Ascending aorta (tissue), 2 donors: ENCODE measurements around the gene PLIN3. TPM values are rescaled to one million over a fixed set of nuclear protein-coding genes. Genes with fewer than 3 reads are reported as not detected.

Source experiments
- DNase-seq, 2 donors: peaks; one replicate each; pipeline ENCODE4 v3.0.0-alpha.2; 2019; ENCODE audit warnings: low spot score in 2 of 2
- H3K27ac ChIP-seq, 2 donors: fragments of 200-600 bp; sonication (generic); one replicate each; pipeline ENCODE4 v1.5.1; 2016 to 2017; ENCODE audit warnings: mild to moderate bottlenecking in 1 of 2
- H3K27me3 ChIP-seq: fragments of 200-600 bp; sonication (generic); one replicate; pipeline ENCODE4 v1.5.1; 2017
- H3K36me3 ChIP-seq, 2 donors: fragments of 200-600 bp; sonication (generic); one replicate each; pipeline ENCODE4 v1.5.1; 2016
- H3K4me1 ChIP-seq, 2 donors: fragments of 200-600 bp; sonication (generic); one replicate each; pipeline ENCODE4 v1.5.1; 2016 to 2017; ENCODE audit warnings: mild to moderate bottlenecking in 1 of 2
- H3K4me3 ChIP-seq, 2 donors: fragments of 200-600 bp; sonication (generic); one replicate each; pipeline ENCODE4 v1.5.1; 2016 to 2017; ENCODE audit warnings: mild to moderate bottlenecking in 1 of 2
- H3K9me3 ChIP-seq, 2 donors: fragments of 200-600 bp; sonication (generic); one replicate each; pipeline ENCODE4 v1.5.1; 2016
- intact Hi-C: fragments of 100-400 bp; cut with DNase I; formaldehyde crosslinking; loops from one replicate; pipeline ENCODE4 v1.15.1; 2023
- total RNA-seq: library from RNA; depleted of rRNA; stranded (reverse); fragments of >200 nt; gene quantifications from one replicate; pipeline ENCODE4 v1.1.0, GENCODE V29; 2016
- TF ChIP-seq, protein P1 (sequence below), 3 experiments: fragments of 200-600 bp in 2 of 3; fragments of 450-650 bp in 1 of 3; sonication (generic) in 2 of 3; IDR thresholded peaks; one replicate each; pipeline ENCODE4 v1.5.1; 2016 to 2019; ENCODE audit warnings: antibody characterized with exemption in 3 of 3, mild to moderate bottlenecking in 1 of 3, moderate library complexity in 1 of 3

PLIN3 gene, protein sequence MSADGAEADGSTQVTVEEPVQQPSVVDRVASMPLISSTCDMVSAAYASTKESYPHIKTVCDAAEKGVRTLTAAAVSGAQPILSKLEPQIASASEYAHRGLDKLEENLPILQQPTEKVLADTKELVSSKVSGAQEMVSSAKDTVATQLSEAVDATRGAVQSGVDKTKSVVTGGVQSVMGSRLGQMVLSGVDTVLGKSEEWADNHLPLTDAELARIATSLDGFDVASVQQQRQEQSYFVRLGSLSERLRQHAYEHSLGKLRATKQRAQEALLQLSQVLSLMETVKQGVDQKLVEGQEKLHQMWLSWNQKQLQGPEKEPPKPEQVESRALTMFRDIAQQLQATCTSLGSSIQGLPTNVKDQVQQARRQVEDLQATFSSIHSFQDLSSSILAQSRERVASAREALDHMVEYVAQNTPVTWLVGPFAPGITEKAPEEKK
- total RNA-seq = 84.3 TPM

DNA sequence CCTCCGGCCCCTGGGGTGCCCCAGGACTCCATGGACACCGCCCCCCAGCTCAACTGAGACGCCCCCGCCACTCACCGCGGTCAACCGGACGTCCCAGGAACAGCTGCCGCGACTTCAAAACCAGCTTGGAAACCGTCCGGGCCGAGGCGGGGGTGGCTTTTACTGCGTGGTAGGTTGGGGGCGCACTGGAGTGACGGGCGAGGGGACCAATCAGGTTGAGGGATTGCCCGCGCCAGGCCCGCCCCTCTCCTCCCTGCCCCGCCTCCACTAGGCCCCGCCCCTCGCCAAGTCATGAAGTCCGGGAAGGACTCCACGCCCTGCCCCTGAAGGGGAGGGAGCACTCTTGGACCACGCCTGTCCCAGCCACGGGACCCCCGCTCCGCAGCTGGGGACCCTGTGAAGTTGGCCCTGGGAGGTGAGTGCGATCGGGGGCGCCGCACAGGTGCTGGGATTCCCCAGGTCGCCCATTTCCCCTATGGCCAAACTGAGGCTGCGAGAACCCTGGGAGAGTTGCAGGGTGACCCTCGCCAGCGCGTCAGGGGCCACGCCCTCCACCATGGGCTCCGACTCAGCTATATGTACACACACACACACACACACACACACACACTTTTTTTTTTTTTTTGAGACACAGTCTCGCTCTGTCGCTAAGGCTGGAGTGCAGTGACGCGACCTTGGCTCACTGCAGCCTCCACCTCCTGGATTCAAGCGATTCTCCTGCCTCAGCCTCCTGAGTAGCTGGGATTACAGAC lies at the start of gene PLIN3:
TSS of gene PLIN3 (minus strand) at position 134 of the 752 bp plus-strand sequence. CDS start 6,273 bp downstream, outside the sequence.
- no peaks in the 10 kb centered on the region for H3K9me3 ChIP-seq
- peaks cover 5 to 17% of the 10 kb centered on the region in 2 donors for H3K4me1 ChIP-seq
- H3K4me3 ChIP-seq = peak within 1 kb of the TSS; percentile 71 to 83
- intact Hi-C loops = loop anchor here (1.0 to 5.0 kb wide), 5 partner anchors 43 to 145 kb away; partner anchors contain the start of genes DPP9 and KDM4B
- TF ChIP-seq, protein P1, sequence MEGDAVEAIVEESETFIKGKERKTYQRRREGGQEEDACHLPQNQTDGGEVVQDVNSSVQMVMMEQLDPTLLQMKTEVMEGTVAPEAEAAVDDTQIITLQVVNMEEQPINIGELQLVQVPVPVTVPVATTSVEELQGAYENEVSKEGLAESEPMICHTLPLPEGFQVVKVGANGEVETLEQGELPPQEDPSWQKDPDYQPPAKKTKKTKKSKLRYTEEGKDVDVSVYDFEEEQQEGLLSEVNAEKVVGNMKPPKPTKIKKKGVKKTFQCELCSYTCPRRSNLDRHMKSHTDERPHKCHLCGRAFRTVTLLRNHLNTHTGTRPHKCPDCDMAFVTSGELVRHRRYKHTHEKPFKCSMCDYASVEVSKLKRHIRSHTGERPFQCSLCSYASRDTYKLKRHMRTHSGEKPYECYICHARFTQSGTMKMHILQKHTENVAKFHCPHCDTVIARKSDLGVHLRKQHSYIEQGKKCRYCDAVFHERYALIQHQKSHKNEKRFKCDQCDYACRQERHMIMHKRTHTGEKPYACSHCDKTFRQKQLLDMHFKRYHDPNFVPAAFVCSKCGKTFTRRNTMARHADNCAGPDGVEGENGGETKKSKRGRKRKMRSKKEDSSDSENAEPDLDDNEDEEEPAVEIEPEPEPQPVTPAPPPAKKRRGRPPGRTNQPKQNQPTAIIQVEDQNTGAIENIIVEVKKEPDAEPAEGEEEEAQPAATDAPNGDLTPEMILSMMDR (IDR thresholded peaks at IDR 0.05) = no peak
- H3K27ac ChIP-seq = peak within 1 kb of the TSS; percentile 68 to 81
- no peaks in the 10 kb centered on the region for H3K27me3 ChIP-seq
- DNase-seq = peak; percentile 89 to 98
- H3K36me3 ChIP-seq = no peaks in the 10 kb centered on the region

DNA sequence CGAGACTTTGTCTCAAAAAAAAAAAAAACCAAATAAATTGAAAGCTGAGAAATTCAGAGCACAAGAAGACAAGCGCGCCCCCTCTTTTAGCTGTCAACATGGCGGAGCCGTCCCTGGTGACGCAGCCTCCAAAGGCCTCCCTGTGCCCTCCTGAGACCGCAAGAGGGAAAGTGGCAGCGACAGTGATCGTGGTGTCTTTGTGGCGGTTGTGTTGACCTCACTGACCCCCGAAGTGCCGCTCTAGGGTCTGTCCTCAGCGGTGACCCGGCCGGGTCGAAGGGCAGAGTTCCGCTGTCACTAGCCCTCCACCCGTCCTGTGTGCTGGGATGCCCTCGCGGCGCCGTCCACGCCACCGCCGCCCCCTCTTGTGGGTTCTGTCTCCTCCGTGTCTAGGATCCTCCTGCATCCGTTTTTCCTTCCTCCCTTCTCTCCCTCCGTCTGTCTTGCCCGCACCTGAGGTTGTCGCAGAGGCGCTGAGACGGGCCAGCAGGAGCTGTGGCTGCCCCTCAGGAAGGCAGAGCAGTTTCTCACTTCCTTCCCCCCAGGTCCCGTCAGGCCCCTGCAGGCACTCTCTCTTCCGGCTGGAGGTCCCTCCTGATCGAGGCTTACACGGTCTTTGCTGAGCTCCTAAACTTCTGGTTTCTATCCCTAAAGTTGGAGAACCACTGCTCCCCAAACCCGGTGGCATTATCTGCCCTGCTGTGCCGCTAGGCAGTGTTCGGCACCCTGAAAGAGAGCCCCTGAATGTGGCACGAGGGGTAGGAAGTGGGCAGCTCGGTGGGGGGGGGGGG lies 49.0 kb upstream of the PLIN3 start:
- no peaks in the 10 kb centered on the region for H3K36me3 ChIP-seq
- TF ChIP-seq, protein P1 (IDR thresholded peaks at IDR 0.05) = no peak
- peaks cover 2% of the 10 kb centered on the region in 2 donors for H3K4me1 ChIP-seq
- no peaks in the 10 kb centered on the region for H3K9me3 ChIP-seq
- no peaks in the 10 kb centered on the region for H3K27me3 ChIP-seq
- H3K4me3 ChIP-seq = peak overlapping the region in 1 of 2 donors; percentile 43
- intact Hi-C loops = no loop called here
- no peak for DNase-seq
- H3K27ac ChIP-seq = no peak overlapping the region

DNA sequence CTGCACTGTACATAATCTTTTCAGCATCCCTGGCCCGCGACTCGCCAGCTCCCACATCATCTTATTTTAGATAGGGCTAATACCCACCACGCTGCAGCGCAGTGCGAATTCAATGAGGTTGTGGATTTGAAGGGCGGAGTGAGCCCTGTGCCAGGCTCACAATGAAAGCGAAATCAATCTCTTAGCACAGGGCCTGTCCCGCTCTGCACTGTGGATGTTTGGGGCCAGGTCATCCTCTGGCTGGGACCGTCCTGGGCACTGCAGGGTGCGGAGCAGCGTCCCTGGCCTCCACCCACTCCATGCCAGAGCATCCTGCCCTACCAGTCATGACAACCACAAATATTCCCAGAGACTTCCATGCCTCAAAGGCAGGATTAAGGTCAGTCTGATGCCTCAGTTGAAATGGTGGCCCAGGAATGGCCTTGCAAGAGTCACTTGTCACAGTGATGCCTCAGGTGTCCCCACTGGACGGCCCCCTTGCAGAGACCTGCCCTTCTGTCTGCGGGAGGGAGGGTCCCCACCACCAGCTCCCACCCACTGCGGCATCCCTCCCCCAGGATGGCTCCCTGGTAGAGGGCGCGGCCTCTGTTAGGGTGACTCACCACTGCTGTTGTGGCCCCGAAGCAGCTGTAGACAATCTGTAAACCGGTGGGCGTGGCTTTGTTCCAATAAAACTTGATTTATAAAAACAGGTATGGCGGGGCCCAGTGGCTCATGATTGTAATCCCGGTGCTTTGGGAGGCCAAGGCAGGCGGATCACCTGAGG lies 47.5 kb upstream of the PLIN3 start:
- Histone ChIP-seq H3K27ac (no peak overlapping the region), H3K4me1 (peaks cover 12 to 14% of the 10 kb centered on the region in 2 donors), H3K4me3 (peak overlapping the region in 1 of 2 donors; percentile 43), H3K9me3 (no peaks in the 10 kb centered on the region), H3K36me3 (no peaks in the 10 kb centered on the region), H3K27me3 (no peaks in the 10 kb centered on the region)
- intact Hi-C loops = loop anchor here (5.0 kb wide), 2 partner anchors 117 to 123 kb away; partner anchors contain the start of gene FEM1A
- TF ChIP-seq, protein P1 (IDR thresholded peaks at IDR 0.05) = no peak
- no peak for DNase-seq

DNA sequence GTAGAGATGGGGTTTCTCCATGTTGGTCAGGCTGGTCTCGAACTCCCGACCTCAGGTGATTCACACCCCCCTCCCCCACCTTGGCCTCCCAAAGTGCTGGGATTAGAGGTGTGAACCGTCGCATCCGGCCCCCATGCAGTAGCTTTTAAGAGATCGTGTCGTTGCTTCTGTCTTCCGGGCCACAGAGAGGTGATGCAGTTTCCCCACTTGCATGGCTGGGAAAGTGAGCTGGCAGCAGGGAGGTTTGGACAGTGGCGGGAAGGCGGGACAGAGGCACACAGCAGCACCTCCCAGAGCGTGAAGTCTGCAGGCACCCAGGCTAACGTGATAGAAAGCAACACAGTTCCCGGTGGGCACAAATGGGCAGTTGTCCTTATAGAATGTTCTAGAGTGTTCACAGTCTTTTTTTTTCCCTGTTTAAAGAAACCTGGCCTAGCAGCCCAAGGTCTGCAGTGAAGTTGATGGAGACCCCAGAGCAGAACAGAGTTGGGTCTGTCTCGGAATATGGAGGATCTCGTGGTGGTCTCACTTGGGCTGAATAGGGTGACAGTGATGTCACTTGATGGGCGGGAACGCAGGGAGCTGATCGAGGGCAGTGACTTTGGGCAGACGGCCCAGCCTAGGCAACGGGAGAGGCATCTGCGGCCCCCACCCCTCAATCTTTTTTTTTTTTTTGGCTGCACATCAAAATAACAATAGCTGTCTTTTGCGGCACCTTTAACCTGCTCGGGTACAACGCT lies 46.7 kb upstream of the PLIN3 start:
- no peaks in the 10 kb centered on the region for H3K36me3 ChIP-seq
- intact Hi-C loops = loop anchor here (5.0 kb wide), 2 partner anchors 118 to 122 kb away; partner anchors contain the start of gene FEM1A
- H3K27me3 ChIP-seq = no peaks in the 10 kb centered on the region
- peaks cover 16 to 20% of the 10 kb centered on the region in 2 donors for H3K4me1 ChIP-seq
- H3K4me3 ChIP-seq = no peak overlapping the region
- H3K9me3 ChIP-seq = no peaks in the 10 kb centered on the region
- no peak for DNase-seq
- H3K27ac ChIP-seq = no peak overlapping the region
- TF ChIP-seq, protein P1 (IDR thresholded peaks at IDR 0.05) = no peak
